Panc1 (cell line): Measurements from ENCODE around the gene LIPF. TPM values are rescaled to one million over a fixed set of nuclear protein-coding genes. Genes with fewer than 3 reads are reported as not detected.

Source experiments
- ATAC-seq: fragments of 200-7000 bp; cut with Tn5 transposase; 2 replicates; pipeline ENCODE4 v1.9.1; 2020; ENCODE audit warnings: mild to moderate bottlenecking, moderate library complexity
- BruUV-seq: library from RNA; stranded (reverse); fragments of 400-500 nt; replicated peaks from 2 replicates; lab custom pipeline; 2021; lab: Mats Ljungman, UMichigan
- CTCF ChIA-PET: fragments of 300-600 bp; sonication (Branson Sonifier 250); formaldehyde crosslinking; loops from one replicate; lab custom pipeline; 2022; ENCODE audit warnings: antibody characterized with exemption; lab: Charles Lee
- POLR2A ChIA-PET: fragments of 300-600 bp; sonication (Branson Sonifier 250); formaldehyde crosslinking; loops from one replicate; lab custom pipeline; 2022; ENCODE audit warnings: antibody characterized with exemption; lab: Charles Lee
- DNase-seq: peaks from one replicate; pipeline ENCODE4 v3.0.0-alpha.2; 2010; ENCODE audit warnings: low read depth, low spot score
- H3K27ac ChIP-seq: 2 replicates; pipeline ENCODE4 v1.5.1; 2011; ENCODE audit warnings: mild to moderate bottlenecking, low read length, inconsistent platforms
- H3K27me3 ChIP-seq: fragments of 200-500 bp; sonication (Bioruptor generic); 2 replicates; pipeline ENCODE4 v1.6.0; 2014; ENCODE audit warnings: low read length, inconsistent platforms; ENCODE audit not compliant: control insufficient read depth, insufficient read depth
- H3K36me3 ChIP-seq: fragments of 200-500 bp; sonication (Bioruptor generic); 2 replicates; pipeline ENCODE4 v1.5.1; 2014; ENCODE audit warnings: inconsistent platforms, mild to moderate bottlenecking, low read length, moderate library complexity; ENCODE audit not compliant: control insufficient read depth, insufficient read depth
- H3K4me1 ChIP-seq: 2 replicates; pipeline ENCODE4 v1.5.1; 2011; ENCODE audit warnings: inconsistent platforms, mild to moderate bottlenecking, low read length, moderate library complexity; ENCODE audit not compliant: control insufficient read depth, insufficient read depth
- H3K4me3 ChIP-seq, 2 experiments: 2 replicates each; pipeline ENCODE4 v1.5.1; 2011 to 2012; ENCODE audit warnings: low read depth in 2 of 2, low read length in 2 of 2, mild to moderate bottlenecking in 2 of 2, inconsistent platforms in 1 of 2, moderate library complexity in 1 of 2
- H3K9me3 ChIP-seq: fragments of 200-500 bp; sonication (Bioruptor generic); 2 replicates; pipeline ENCODE4 v1.5.1; 2014; ENCODE audit warnings: low read depth, mild to moderate bottlenecking, inconsistent platforms, low read length, moderate library complexity; ENCODE audit not compliant: control insufficient read depth, insufficient read depth
- POLR2AphosphoS5 ChIP-seq: IDR thresholded peaks from 2 replicates; pipeline ENCODE4 v1.6.1; 2012; ENCODE audit warnings: mild to moderate bottlenecking, low read depth, low read length, moderate library complexity
- SIN3A ChIP-seq: IDR thresholded peaks from 2 replicates; pipeline ENCODE4 v1.6.1; 2012; ENCODE audit warnings: low read depth, mild to moderate bottlenecking, low read length, moderate library complexity, borderline replicate concordance; ENCODE audit not compliant: insufficient read depth
- TCF7L2 ChIP-seq: IDR thresholded peaks from 2 replicates; pipeline ENCODE4 v1.6.1; 2011; ENCODE audit warnings: mild to moderate bottlenecking, low read depth, low read length, inconsistent platforms
- in situ Hi-C: cut with HindIII; loops from 2 replicates; pipeline ENCODE4 v1.10.0; 2016; ENCODE audit warnings: low sequenced_read_pairs, low pct_unique_long_range_greater_than_20kb
- intact Hi-C: fragments of 100-400 bp; cut with micrococcal nuclease; formaldehyde crosslinking; loops from one replicate; pipeline ENCODE4 v1.10.0; 2022; ENCODE audit not compliant: unreplicated experiment
- total RNA-seq: library from RNA; stranded (reverse); gene quantifications from one replicate; pipeline ENCODE4 v1.2.1, GENCODE V29; 2021; ENCODE audit not compliant: unreplicated experiment
- TF ChIP-seq, protein P1 (sequence below), 2 experiments: IDR thresholded peaks; 2 replicates each; pipeline ENCODE4 v1.6.1; 2011 to 2012; ENCODE audit warnings: low read depth in 2 of 2, control low read depth in 1 of 2, low read length in 1 of 2, mild to moderate bottlenecking in 1 of 2, moderate library complexity in 1 of 2; ENCODE audit not compliant: insufficient read depth in 1 of 2
- TF ChIP-seq, protein P2 (sequence below): fragments of 450-650 bp; IDR thresholded peaks from 2 replicates; pipeline ENCODE4 v1.5.1; 2017; ENCODE audit warnings: mild to moderate bottlenecking

Gene LIPF
- total RNA-seq, 1 experiment from 2014 or later: not detected

DNA sequence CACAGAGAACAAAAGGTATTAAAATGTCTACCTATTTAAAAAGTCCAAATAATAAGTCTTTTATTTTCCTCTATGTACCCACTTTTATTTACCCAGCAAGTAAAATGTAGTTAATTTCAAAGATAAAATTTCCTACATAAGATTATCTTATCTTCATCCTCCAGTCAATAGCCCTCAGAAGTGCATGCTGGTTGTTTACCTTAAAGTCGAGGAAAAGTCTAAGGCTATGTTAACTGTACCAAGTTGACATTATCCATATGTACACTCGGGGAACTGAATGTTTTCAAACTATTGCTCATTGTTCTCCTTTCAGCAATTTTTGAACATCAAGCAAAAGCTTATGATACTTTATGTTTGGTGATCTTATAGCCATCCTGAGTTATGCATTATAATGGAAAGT is 24.1 kb upstream of the LIPF start:
- ChIA-PET POLR2A (no interaction called here), CTCF (no interaction called here)
- TF ChIP-seq TCF7L2 (no peak), POLR2AphosphoS5 (no peak), SIN3A (no peak)
- TF ChIP-seq, protein P1, sequence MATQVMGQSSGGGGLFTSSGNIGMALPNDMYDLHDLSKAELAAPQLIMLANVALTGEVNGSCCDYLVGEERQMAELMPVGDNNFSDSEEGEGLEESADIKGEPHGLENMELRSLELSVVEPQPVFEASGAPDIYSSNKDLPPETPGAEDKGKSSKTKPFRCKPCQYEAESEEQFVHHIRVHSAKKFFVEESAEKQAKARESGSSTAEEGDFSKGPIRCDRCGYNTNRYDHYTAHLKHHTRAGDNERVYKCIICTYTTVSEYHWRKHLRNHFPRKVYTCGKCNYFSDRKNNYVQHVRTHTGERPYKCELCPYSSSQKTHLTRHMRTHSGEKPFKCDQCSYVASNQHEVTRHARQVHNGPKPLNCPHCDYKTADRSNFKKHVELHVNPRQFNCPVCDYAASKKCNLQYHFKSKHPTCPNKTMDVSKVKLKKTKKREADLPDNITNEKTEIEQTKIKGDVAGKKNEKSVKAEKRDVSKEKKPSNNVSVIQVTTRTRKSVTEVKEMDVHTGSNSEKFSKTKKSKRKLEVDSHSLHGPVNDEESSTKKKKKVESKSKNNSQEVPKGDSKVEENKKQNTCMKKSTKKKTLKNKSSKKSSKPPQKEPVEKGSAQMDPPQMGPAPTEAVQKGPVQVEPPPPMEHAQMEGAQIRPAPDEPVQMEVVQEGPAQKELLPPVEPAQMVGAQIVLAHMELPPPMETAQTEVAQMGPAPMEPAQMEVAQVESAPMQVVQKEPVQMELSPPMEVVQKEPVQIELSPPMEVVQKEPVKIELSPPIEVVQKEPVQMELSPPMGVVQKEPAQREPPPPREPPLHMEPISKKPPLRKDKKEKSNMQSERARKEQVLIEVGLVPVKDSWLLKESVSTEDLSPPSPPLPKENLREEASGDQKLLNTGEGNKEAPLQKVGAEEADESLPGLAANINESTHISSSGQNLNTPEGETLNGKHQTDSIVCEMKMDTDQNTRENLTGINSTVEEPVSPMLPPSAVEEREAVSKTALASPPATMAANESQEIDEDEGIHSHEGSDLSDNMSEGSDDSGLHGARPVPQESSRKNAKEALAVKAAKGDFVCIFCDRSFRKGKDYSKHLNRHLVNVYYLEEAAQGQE (IDR thresholded peaks at IDR 0.05; ENCODE audit: insufficient read depth in 1 of 2, low read depth in 2 of 2, low read length in 1 of 2): no peak
- TF ChIP-seq, protein P2, sequence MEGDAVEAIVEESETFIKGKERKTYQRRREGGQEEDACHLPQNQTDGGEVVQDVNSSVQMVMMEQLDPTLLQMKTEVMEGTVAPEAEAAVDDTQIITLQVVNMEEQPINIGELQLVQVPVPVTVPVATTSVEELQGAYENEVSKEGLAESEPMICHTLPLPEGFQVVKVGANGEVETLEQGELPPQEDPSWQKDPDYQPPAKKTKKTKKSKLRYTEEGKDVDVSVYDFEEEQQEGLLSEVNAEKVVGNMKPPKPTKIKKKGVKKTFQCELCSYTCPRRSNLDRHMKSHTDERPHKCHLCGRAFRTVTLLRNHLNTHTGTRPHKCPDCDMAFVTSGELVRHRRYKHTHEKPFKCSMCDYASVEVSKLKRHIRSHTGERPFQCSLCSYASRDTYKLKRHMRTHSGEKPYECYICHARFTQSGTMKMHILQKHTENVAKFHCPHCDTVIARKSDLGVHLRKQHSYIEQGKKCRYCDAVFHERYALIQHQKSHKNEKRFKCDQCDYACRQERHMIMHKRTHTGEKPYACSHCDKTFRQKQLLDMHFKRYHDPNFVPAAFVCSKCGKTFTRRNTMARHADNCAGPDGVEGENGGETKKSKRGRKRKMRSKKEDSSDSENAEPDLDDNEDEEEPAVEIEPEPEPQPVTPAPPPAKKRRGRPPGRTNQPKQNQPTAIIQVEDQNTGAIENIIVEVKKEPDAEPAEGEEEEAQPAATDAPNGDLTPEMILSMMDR: no peak
- intact Hi-C loops: no loop called here
- Histone ChIP-seq H3K9me3 (0 out of 2 replicates have a peak, but pooled peaks cover 6% of the 10 kb centered on the region), H3K27ac (no peak overlapping the region), H3K27me3 (no peaks in the 10 kb centered on the region), H3K36me3 (no peaks in the 10 kb centered on the region), H3K4me1 (no peaks in the 10 kb centered on the region), H3K4me3 (no peak overlapping the region)
- ATAC-seq (no peak), DNase-seq (no peak)
- in situ Hi-C loops: no loop called here
- no TSS peak for BruUV-seq

DNA sequence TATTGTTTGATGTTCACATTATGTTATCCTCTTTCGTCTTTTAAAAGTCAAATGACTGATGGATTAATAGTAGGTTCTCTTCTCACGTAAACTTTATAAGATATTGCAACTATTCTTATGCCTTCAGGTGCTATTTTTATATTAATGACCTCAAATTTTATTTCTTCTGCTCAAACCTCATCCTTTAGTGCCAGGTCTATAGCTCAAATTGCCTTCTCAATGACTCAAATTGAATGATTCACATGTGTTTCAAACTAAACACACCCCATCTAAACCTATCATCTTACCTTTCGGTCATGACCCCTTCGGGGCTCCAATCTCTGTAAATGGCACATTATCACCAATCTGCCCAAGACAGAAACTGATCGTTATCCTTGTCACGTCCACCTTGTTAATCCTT is 22.0 kb upstream of the LIPF start:
- Histone ChIP-seq H3K9me3 (0 out of 2 replicates have a peak, but pooled peaks cover 6% of the 10 kb centered on the region), H3K4me1 (no peaks in the 10 kb centered on the region), H3K4me3 (no peak overlapping the region), H3K27ac (no peak overlapping the region), H3K27me3 (no peaks in the 10 kb centered on the region), H3K36me3 (no peaks in the 10 kb centered on the region)
- DNase-seq (no peak), ATAC-seq (no peak)
- in situ Hi-C loops (no loop called here), intact Hi-C loops (no loop called here)
- CTCF ChIA-PET: no interaction called here
- TF ChIP-seq POLR2AphosphoS5 (no peak), SIN3A (no peak), TCF7L2 (no peak)
- TF ChIP-seq, protein P2: no peak
- TF ChIP-seq, protein P1 (IDR thresholded peaks at IDR 0.05; ENCODE audit: insufficient read depth in 1 of 2, low read depth in 2 of 2, low read length in 1 of 2): no peak
- no TSS peak for BruUV-seq
- POLR2A ChIA-PET: no interaction called here
